HEK293 (cell line): ENCODE measurements around the gene ELL.

Experiments
- CTCF ChIA-PET: fragments of 350-600 bp; formaldehyde crosslinking; extraction: SDS; loops from one replicate; lab custom pipeline; 2021; ENCODE audit warnings: antibody characterized with exemption; lab: Yijun Ruan, JAX
- POLR2A ChIA-PET: fragments of 300-600 bp; formaldehyde crosslinking; extraction: SDS; loops from one replicate; lab custom pipeline; 2020; ENCODE audit warnings: antibody characterized with exemption, inconsistent platforms; lab: Yijun Ruan, JAX
- H3K27ac ChIP-seq: fragments of 200-500 bp; sonication (Bioruptor generic); 2 replicates; pipeline ENCODE4 v1.5.1; 2014; ENCODE audit warnings: low read depth, low read length, control low read depth, inconsistent platforms; ENCODE audit errors: extremely low read depth
- H3K36me3 ChIP-seq, 2 experiments: fragments of 200-500 bp in 1 of 2; sonication (Bioruptor generic) in 1 of 2; 1 replicate in 1 of 2; 2 replicates in 1 of 2; pipeline ENCODE4 v1.5.1; 2014 to 2017; ENCODE audit warnings: inconsistent platforms in 2 of 2, low read length in 2 of 2; ENCODE audit not compliant: control insufficient read depth in 2 of 2, insufficient read depth in 1 of 2
- H3K4me1 ChIP-seq: fragments of 200-500 bp; sonication (Bioruptor generic); 2 replicates; pipeline ENCODE4 v1.5.1; 2014; ENCODE audit warnings: mild to moderate bottlenecking, low read length, inconsistent platforms; ENCODE audit not compliant: control insufficient read depth, insufficient read depth
- H3K4me3 ChIP-seq: 2 replicates; pipeline ENCODE4 v1.5.1; 2011; ENCODE audit warnings: low read depth, mild to moderate bottlenecking, control low read depth, low read length, moderate library complexity
- H3K9me3 ChIP-seq: fragments of 200-500 bp; sonication (Bioruptor generic); 2 replicates; pipeline ENCODE4 v1.5.1; 2014; ENCODE audit warnings: low read depth, low read length, inconsistent platforms; ENCODE audit not compliant: control insufficient read depth, insufficient read depth
- BCL11A ChIP-seq: fragments of 450-650 bp; formaldehyde crosslinking; IDR thresholded peaks from 2 replicates; pipeline ENCODE4 v1.5.1; 2016; ENCODE audit warnings: low read depth, missing biosample characterization, missing genetic modification characterization
- EGR2 ChIP-seq: fragments of 450-650 bp; formaldehyde crosslinking; IDR thresholded peaks from 2 replicates; pipeline ENCODE4 v1.5.1; 2016; ENCODE audit warnings: low read depth, missing biosample characterization, missing genetic modification characterization
- GLIS1 ChIP-seq: fragments of 450-650 bp; formaldehyde crosslinking; IDR thresholded peaks from 2 replicates; pipeline ENCODE4 v1.5.1; 2016; ENCODE audit warnings: missing biosample characterization, missing genetic modification characterization
- INSM2 ChIP-seq: fragments of 450-650 bp; formaldehyde crosslinking; IDR thresholded peaks from 2 replicates; pipeline ENCODE4 v1.5.1; 2016; ENCODE audit warnings: missing biosample characterization, missing genetic modification characterization
- KLF8 ChIP-seq: fragments of 450-650 bp; formaldehyde crosslinking; IDR thresholded peaks from 2 replicates; pipeline ENCODE4 v1.5.1; 2016; ENCODE audit warnings: missing biosample characterization, missing genetic modification characterization
- TRIM28 ChIP-seq: IDR thresholded peaks from 2 replicates; pipeline ENCODE4 v1.6.1; 2011; ENCODE audit warnings: low read length, control low read depth, borderline replicate concordance
- ZBTB17 ChIP-seq: fragments of 450-650 bp; formaldehyde crosslinking; IDR thresholded peaks from 2 replicates; pipeline ENCODE4 v1.5.1; 2016; ENCODE audit warnings: missing biosample characterization, missing genetic modification characterization
- ZBTB20 ChIP-seq: fragments of 450-650 bp; formaldehyde crosslinking; IDR thresholded peaks from 2 replicates; pipeline ENCODE4 v1.5.1; 2016; ENCODE audit warnings: missing biosample characterization, missing genetic modification characterization
- ZBTB26 ChIP-seq: fragments of 450-650 bp; formaldehyde crosslinking; optimal IDR thresholded peaks from 2 replicates; pipeline ENCODE3; 2016; ENCODE audit warnings: missing biosample characterization, mild to moderate bottlenecking, missing genetic modification characterization
- ZBTB8A ChIP-seq: fragments of 450-650 bp; formaldehyde crosslinking; IDR thresholded peaks from 2 replicates; pipeline ENCODE4 v1.5.1; 2016; ENCODE audit warnings: missing biosample characterization, missing genetic modification characterization
- ZFHX2 ChIP-seq: fragments of 450-650 bp; formaldehyde crosslinking; conservative IDR thresholded peaks from 2 replicates; pipeline ENCODE4 v1.5.1; 2016; ENCODE audit warnings: missing biosample characterization, missing genetic modification characterization
- ZNF148 ChIP-seq: fragments of 450-650 bp; formaldehyde crosslinking; IDR thresholded peaks from 2 replicates; pipeline ENCODE4 v1.5.0; 2017; ENCODE audit warnings: missing biosample characterization, missing genetic modification characterization, borderline replicate concordance
- ZNF155 ChIP-seq: fragments of 450-650 bp; formaldehyde crosslinking; IDR thresholded peaks from 2 replicates; pipeline ENCODE4 v1.5.1; 2016; ENCODE audit warnings: missing biosample characterization, missing genetic modification characterization
- ZNF223 ChIP-seq: fragments of 450-650 bp; formaldehyde crosslinking; IDR thresholded peaks from 2 replicates; pipeline ENCODE4 v1.5.1; 2016; ENCODE audit warnings: missing biosample characterization, missing genetic modification characterization
- ZNF398 ChIP-seq: fragments of 450-650 bp; formaldehyde crosslinking; IDR thresholded peaks from 2 replicates; pipeline ENCODE4 v1.5.1; 2017; ENCODE audit warnings: missing biosample characterization, missing genetic modification characterization
- ZNF530 ChIP-seq: fragments of 450-650 bp; formaldehyde crosslinking; IDR thresholded peaks from 2 replicates; pipeline ENCODE4 v1.5.1; 2016; ENCODE audit warnings: low read depth, missing biosample characterization, missing genetic modification characterization
- ZNF621 ChIP-seq: fragments of 450-650 bp; formaldehyde crosslinking; IDR thresholded peaks from 2 replicates; pipeline ENCODE4 v1.5.1; 2017; ENCODE audit warnings: missing biosample characterization, missing genetic modification characterization
- ZNF776 ChIP-seq: fragments of 450-650 bp; formaldehyde crosslinking; IDR thresholded peaks from 2 replicates; pipeline ENCODE4 v1.5.0; 2017; ENCODE audit warnings: missing biosample characterization, missing genetic modification characterization, borderline replicate concordance
- ZNF777 ChIP-seq: fragments of 450-650 bp; formaldehyde crosslinking; IDR thresholded peaks from 2 replicates; pipeline ENCODE4 v1.5.1; 2017; ENCODE audit warnings: missing biosample characterization, missing genetic modification characterization, borderline replicate concordance
- ZNF785 ChIP-seq: fragments of 450-650 bp; formaldehyde crosslinking; IDR thresholded peaks from 2 replicates; pipeline ENCODE4 v1.5.1; 2016; ENCODE audit warnings: missing biosample characterization, missing genetic modification characterization

The ELL gene

GRCh38 chr19:18468517-18468916, 53.4 kb downstream of the ELL start:
- Histone ChIP-seq H3K9me3 (no peaks in the 10 kb centered on the region), H3K27ac (no peak overlapping the region), H3K36me3 (no peaks in the 10 kb centered on the region), H3K4me1 (peaks cover 4% of the 10 kb centered on the region; the same call in 1 of the 2 replicates), H3K4me3 (no peak overlapping the region)
- no peak for TF ChIP-seq BCL11A (tag by site-specific recombination)
- peak; percentile 21; the same call in 1 of the 2 replicates for TF ChIP-seq GLIS1 (tag by site-specific recombination)
- ChIA-PET CTCF (interaction anchor here (0.6 to 3.0 kb wide), 9 partner anchors 11 to 395 kb away, joined by 3 to 18 read pairs (median 4); no protein-coding TSS in a partner anchor), POLR2A (no interaction called here)

GRCh38 chr19:18467978-18468377, 53.9 kb downstream of the ELL start:
- Histone ChIP-seq H3K9me3 (no peaks in the 10 kb centered on the region), H3K27ac (no peak overlapping the region), H3K4me1 (peaks cover 4% of the 10 kb centered on the region; the same call in 1 of the 2 replicates), H3K4me3 (no peak overlapping the region), H3K36me3 (no peaks in the 10 kb centered on the region)
- ChIA-PET CTCF (interaction anchor here (0.6 to 3.0 kb wide), 6 partner anchors 14 to 396 kb away, joined by 3 to 18 read pairs (median 4); no protein-coding TSS in a partner anchor), POLR2A (no interaction called here)
- TF ChIP-seq ZNF148 (tag by site-specific recombination) (no peak), KLF8 (tag by site-specific recombination) (no peak), ZNF398 (tag by site-specific recombination) (peak; percentile 15; the same call in 1 of the 2 replicates), ZNF530 (tag by site-specific recombination) (0 out of 2 replicates have a peak, but pooled peaks have one; percentile 14), ZBTB26 (tag by site-specific recombination) (peak; percentile 10), ZNF155 (0 out of 2 replicates have a peak, but pooled peaks have one; percentile 40), ZBTB8A (tag by site-specific recombination) (no peak), ZNF785 (tag by site-specific recombination) (peak; percentile 39; the same call in 1 of the 2 replicates), ZNF776 (tag by site-specific recombination) (0 out of 2 replicates have a peak, but pooled peaks have one; percentile 69), TRIM28 (no peak), ZFHX2 (peak; percentile 98), EGR2 (tag by site-specific recombination) (peak; percentile 99), INSM2 (tag by site-specific recombination) (0 out of 2 replicates have a peak, but pooled peaks have one; percentile 51), ZNF621 (tag by site-specific recombination) (0 out of 2 replicates have a peak, but pooled peaks have one; percentile 35), ZBTB20 (tag by site-specific recombination) (0 out of 2 replicates have a peak, but pooled peaks have one; percentile 19), ZNF777 (0 out of 2 replicates have a peak, but pooled peaks have one; percentile 26), ZBTB17 (tag by site-specific recombination) (no peak), ZNF223 (tag by site-specific recombination) (0 out of 2 replicates have a peak, but pooled peaks have one; percentile 64)
